Smooth muscle cell of the brain vasculature (primary cell): Measurements from ENCODE around the gene CEACAM19.
"Not testable (repeated sequence)": the region's sequence is repeated elsewhere in the genome, so short reads cannot be mapped to it uniquely, and the experiment has no call there.

ENCODE experiments used
- DNase-seq: peaks from one replicate; pipeline ENCODE4 v3.0.0-alpha.2; 2012; ENCODE audit warnings: low read depth, low spot score

Gene CEACAM19, protein sequence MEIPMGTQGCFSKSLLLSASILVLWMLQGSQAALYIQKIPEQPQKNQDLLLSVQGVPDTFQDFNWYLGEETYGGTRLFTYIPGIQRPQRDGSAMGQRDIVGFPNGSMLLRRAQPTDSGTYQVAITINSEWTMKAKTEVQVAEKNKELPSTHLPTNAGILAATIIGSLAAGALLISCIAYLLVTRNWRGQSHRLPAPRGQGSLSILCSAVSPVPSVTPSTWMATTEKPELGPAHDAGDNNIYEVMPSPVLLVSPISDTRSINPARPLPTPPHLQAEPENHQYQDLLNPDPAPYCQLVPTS

DNA sequence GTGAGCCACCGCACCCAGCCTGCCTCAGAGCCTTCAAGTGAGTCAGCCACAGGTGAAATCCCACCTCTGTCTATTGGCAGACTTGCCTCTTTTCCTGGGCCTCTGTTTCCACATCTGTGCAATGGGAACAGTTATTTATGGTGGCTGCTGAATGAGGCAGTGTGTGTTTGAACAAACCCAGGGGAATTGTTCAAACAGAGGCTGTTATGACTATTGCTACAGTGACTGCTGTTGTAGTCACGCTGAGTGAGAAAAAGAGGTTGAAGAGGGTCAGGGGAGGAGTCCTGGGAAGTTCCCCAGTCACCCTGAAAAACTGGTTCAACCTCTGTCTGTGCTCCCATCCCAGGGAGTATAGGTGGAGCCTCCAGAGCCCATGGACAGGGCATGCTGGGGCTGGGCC is at the start of gene CEACAM19:
TSS of gene CEACAM19 (plus strand) at position 83 of the 400 bp plus-strand sequence. CDS start 450 bp downstream, outside the sequence.
- no peak for DNase-seq

- no peak for DNase-seq
Observed at GRCh38 chr19:44623080-44623479, 48.2 kb upstream of the CEACAM19 start.

- no peak for DNase-seq
Observed at GRCh38 chr19:44623626-44624025, 47.7 kb upstream of the CEACAM19 start.

GRCh38 chr19:44624840-44625354 is 46.4 kb upstream of the CEACAM19 start:
- DNase-seq, result no peak

DNA sequence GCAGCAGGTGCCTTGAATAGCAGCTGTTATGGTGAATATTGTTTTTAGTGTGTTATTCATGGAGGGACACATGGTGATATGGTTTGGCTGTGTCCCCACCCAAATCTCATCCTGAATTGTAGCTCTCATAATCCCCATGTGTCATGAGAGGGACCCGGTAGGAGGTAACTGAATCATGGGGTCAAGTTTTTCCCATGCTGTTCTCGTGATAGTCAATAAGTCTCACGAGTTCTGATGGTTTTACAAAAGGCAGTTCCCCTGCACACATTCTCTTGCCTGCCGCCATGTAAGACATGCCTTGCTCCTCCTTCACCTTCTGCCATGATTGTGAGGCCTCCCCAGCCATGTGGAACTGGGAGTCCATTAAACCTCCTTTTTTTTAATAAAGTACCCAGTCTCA is 45.6 kb upstream of the CEACAM19 start:
- DNase-seq, result not testable (repeated sequence)

DNA sequence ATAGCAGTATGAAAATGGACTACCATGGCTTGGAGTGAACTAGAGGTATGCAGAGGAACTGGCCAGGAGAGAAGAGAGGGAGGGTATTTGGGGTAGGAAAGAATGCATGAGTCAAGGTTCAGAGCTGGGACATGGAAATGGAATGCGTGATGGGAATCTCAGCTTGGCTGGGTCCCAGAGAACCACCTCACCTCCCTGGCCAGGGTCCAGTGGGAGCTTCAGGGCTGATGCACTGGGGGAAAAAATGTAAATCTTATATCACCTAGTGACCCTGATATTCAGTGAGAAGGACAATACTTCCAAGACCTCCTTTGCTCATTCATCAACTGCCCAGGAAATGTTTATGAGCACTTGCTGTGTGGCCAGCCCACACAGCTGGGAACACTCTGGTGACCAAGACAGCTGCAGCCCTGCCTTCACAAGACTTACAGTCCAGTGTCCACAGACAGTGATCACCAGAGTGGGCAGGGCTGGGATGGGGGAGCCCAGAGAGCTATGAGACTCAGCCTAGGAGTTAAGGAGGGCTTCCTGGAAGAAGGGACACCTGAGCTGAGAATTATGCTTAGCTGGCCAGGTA is 45.1 kb upstream of the CEACAM19 start:
- DNase-seq, result no peak

DNA sequence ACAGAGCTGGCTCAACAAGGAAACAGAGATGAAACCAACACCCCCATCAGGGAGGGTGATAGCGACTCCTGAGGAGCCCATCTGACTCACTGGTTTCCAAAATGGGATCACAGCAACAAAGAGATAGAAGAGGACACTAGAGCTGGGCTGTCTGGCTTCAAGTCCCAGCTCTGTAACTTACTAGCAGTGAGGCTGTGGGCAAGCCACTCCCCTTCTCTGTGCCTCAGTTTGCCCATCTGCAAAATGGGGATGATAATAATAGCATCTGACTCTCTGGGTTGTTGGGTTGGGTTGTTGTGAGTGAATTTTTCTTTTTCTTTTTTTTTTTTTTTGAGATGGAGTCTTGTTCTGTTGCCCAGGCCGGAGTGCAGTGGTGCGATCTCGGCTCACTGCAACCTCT is 43.7 kb upstream of the CEACAM19 start:
- no peak for DNase-seq

DNA sequence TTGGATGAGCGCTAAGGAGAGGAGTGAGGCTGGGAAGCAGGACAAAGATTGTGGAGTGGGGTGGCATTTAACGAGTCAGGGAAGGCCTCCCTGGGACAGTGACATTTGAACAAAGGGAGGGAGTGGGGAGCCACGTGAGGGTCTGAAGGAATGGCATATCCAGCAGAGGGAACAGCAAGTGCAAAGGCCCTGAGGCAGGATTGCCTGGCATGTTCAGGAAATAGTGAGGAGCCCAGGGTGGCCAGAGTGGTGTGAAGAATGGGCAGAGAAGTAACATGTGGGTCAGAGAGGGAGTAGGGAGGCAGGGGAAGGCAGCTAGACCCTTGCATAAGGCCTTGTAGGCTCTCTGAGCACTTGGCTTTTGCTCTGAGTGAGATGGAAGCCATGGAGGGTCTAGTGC is 42.5 kb upstream of the CEACAM19 start:
- DNase-seq, result no peak

GRCh38 chr19:44631611-44632010 is 39.7 kb upstream of the CEACAM19 start:
- DNase-seq, result not testable (repeated sequence)

DNA sequence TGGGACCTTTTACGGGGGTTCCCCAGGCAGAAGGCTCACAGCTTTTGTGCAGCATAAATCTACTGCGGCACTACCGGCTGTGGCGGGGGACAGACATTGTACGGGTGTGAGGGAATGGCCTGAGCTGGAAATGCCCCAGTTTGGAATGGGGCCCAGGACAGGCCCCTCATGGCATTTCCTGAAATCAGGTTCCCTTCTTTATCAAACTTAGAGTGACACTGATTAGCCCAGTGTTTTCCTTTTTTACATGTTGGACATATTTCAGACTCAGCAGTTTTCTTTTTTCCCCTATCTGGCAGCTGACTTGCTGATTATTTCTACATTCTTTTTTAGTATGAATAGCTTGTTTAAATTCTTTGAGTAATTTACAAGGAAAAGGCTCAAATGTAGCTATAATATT is 37.2 kb upstream of the CEACAM19 start:
- not testable (repeated sequence) for DNase-seq

DNA sequence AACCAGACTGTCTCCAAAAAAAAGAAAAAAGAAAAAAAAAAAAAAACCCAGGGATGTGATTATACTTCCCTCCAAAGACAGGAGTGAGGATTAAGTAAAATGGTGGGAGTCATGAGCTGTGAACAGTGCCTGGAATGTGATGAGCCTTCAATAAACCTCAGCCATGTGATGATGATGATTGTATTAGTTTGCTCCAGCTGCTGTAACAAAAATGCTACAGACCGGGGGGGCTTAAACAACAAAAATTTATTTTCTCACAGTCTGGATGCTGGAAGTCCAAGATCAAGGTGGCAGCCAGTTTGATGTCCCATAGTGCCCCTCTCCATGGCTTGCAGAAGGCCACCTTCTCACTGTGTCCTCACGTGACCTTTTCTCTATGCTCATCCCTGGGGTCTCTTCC is 36.5 kb upstream of the CEACAM19 start:
- no peak for DNase-seq

DNA sequence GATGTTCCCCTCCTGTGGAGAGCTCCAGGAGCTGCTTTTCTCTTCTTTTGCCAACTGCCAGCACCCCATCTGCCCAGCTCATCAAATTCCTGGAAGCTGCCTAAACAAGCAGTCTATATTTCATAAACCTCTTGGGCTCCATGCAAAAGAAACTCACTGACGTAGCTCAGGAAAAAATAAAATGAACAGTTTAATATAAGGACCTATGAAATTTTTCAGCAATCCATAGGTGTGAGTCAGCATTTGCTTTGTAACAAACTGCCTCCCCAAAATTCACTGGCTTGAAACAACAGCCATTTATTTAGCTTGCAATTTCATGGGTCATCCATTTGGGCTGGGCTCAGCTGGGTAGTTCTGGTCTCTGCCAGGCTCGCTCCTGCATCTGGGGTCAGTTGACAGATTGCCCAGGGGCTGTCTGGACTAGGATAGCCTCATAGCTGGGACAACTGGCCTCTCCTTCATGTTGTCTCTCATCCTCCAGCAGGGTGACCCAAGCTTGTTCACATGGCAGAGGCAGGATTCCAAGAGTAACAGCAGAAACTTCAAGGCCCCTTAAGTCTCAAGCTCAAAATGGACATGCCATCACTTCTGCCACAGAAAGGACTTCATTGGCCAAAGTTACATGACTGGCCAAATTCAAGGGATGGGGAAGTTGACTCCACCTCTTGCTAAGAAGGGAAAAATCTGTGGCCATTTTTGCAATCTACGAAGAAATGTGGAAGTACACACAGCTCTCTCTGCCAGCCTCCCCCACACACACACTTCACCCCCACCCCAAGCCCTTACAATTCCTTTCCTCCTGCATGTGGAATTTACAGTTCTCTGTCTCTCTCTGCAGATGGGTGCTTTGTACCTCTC is 35.5 kb upstream of the CEACAM19 start:
- DNase-seq, result no peak

GRCh38 chr19:44636439-44637389 is 34.6 kb upstream of the CEACAM19 start:
- no peak for DNase-seq

DNA sequence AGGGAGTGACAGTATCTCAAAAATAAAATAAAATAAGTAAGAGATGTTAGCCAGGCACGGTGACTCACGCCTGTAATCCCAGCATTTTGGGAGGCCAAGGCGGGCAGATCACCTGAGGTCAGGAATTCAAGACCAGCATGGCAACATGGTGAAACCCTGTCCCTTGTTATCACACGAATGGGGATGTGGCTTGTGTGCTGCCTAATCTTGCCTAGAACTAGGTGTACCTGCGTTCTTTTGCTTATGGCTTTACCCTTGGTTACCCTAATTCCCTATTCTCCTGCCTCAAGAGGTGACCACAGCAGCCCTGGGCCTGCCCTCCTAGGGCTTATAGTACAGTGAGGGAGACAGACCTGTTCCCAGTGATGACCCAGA is 33.9 kb upstream of the CEACAM19 start:
- DNase-seq, result no peak

GRCh38 chr19:44640518-44640917 is 30.8 kb upstream of the CEACAM19 start:
- no peak for DNase-seq

GRCh38 chr19:44641501-44642265 is 29.6 kb upstream of the CEACAM19 start:
- DNase-seq, result no peak

DNA sequence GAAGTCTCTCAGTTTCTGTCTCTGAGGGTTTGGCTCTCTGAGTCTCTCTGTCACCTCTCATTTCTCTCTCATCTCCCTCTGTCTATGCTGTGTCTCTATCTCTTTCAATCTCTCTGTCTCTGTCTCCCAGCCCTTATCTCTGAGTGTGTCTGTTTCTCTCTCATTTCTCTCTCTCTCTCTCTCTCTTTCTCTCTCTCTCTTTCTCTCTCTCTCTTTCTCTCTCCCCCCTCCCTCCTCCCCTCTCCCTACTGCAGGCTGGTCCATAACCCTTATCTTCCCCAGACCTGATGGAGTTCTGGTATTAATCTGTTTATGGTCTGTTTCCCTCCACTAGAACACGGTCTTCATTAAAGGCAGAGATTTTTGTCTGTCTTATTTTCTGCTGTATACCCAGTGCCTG is 28.9 kb upstream of the CEACAM19 start:
- no peak for DNase-seq

DNA sequence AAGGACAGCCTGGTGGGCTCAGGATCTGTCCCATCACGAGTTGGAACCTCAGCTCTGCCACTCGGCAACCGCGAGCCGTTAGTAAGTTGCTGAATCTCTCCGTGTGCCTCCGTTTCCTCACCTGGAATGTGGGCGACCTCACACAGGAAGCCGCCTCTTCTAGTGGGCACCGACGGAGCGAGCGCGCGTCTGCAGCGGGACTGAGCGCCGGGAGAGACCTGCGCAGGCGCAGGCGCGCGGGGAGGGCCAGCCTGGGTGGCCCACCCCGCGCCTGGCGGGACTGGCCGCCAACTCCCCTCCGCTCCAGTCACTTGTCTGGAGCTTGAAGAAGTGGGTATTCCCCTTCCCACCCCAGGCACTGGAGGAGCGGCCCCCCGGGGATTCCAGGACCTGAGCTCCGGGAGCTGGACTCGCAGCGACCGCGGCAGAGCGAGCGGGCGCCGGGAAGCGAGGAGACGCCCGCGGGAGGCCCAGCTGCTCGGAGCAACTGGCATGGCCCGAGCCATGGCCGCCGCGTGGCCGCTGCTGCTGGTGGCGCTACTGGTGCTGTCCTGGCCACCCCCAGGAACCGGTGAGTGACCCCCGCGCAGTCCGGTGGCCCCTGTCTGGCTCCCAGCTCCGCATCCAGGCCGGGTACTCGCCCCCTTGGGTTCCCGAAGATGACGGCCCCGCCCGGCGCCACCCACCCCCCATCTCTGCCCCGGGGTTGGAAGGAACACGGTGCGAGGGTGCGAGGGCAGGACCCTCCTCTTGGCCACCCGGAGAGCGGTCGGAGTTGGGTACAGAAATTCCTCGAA is 27.5 kb upstream of the CEACAM19 start, which contains the start of gene PVR:
TSS of gene PVR (plus strand) at position 306 of the 797 bp plus-strand sequence. CDS start at position 493, 187 bp downstream.
- DNase-seq, result no peak

DNA sequence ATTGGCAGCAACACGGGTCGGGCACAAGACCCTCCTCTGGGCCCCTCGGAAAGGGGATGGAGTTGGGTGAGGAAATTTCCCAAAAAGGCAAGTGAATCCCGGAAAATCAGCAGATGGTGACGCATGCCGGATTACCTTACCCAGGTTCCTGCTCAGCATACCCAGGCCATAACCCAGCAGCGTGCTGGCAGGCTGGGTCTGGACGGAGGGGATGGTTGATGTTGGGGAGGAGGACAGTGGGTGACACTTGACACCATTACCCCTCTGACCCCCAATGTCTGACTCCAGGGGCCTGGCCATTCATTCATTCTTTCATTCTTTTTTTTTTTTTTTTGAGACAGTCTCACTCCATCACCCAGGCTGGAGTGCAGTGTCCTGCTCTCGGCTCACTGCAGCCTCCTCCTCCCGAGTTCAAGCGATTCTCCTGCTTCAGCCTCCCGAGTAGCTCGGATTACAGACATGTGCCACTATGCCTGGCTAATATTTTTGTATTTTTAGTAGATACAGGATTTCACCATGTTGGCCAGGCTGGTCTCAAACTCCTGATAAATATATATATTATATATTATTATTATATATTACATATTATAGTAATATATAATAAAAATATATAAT is 26.8 kb upstream of the CEACAM19 start:
- no peak for DNase-seq
